T-helper 2 cell treated with Interferon-gamma antibody and Interleukin-4, amounts not matched to agents 100 ng/mL and 5 ng/mL, for 36 hours (primary cell): ENCODE data around the gene NCOA4. TPM values are rescaled to one million over a fixed set of nuclear protein-coding genes. Genes with fewer than 3 reads are reported as not detected.
"Not testable (repeated sequence)": the region's sequence is repeated elsewhere in the genome, so short reads cannot be mapped to it uniquely, and the experiment has no call there.

Source experiments
- intact Hi-C: fragments of 100-400 bp; cut with micrococcal nuclease; formaldehyde crosslinking; loops from one replicate; pipeline ENCODE4 v1.15.1; 2023
- total RNA-seq: library from RNA; stranded (reverse); gene quantifications from 2 replicates; pipeline ENCODE4 v1.2.3, GENCODE V29; 2022

The NCOA4 gene
- total RNA-seq, result 130 and 132 TPM in 2 replicates

DNA sequence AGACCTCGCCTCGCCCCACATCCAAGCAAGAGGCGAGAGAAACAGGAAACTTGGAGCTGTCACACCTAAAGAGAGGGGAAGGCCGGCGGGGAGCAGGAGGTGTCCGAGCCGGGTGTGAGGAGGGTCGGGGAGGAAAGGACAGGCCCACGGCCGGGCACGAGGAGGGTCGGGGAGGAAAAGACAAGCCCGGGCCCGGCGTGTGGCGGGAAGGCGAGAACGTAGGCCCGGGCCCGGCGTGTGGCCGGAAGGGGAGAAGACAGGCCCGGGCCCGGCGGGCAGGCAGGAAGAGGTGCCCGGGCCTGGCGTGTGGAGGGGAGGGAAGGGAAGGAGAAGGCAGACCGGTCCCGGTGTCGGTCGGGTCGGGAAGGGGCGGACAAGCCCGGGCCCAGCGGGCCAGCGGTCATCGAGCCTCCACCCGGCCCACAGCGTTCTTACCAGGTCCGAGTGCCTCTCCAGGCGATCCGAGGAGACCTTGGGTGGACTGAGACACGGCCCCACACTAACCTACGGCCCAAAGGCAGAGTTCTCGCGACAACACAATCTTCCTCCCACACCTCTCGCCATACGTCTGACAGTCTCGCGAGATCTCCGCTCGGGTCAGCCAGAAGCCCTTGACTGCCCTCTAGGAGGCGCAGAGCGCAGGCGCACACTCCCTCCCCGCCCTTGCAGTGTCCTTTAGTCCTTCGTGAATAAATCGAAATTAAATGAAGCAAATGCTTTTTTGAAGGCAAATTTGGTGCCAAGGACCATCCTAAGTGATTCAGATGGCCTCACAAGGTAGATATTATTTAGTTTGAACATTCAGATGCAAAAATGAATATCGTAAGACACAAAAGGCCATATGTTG is at the start of gene NCOA4:
Gene NCOA4 (minus strand): TSS at position 533 of the 847 bp plus-strand sequence. CDS start 13,943 bp downstream, outside the sequence.
- intact Hi-C loops, result loop anchor here (10.0 kb wide), 2 partner anchors 64 to 254 kb away; partner anchors contain the start of gene ANTXRL

DNA sequence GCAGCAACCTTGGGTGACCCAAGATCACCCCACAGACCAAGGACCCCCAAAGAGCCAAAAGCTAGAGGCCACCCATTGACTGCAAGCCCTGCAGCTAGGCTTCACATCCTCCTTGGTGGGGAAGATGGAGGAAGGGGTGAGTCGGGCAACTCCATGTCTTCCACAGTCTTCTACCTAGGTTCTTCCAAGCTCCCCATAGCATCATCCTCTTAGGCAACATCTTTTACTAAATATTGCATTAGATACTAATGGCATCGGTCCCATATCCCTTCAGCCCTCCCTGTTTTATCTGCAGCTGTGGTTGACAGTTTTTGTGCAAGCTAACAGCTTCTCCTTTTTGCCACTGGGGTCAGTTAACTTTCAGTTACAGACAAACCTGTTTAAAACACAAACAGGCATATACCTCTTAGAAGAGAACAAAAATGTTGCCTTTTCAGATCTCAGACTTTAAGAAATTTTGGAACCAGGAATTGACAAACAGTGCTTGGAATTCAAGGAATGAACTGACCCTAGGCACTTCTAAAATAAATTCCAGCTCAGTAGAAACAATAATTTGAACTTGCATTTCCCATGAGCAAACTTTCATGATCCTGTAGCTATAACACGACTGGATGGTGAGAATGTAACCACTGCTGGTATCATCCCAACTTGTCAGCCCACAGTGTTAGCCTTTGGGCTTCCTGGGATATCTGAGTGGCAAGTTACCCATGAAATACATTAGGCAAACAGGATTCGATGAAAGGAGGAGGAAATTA is 49.6 kb upstream of the NCOA4 start:
- intact Hi-C loops, result no loop called here

DNA sequence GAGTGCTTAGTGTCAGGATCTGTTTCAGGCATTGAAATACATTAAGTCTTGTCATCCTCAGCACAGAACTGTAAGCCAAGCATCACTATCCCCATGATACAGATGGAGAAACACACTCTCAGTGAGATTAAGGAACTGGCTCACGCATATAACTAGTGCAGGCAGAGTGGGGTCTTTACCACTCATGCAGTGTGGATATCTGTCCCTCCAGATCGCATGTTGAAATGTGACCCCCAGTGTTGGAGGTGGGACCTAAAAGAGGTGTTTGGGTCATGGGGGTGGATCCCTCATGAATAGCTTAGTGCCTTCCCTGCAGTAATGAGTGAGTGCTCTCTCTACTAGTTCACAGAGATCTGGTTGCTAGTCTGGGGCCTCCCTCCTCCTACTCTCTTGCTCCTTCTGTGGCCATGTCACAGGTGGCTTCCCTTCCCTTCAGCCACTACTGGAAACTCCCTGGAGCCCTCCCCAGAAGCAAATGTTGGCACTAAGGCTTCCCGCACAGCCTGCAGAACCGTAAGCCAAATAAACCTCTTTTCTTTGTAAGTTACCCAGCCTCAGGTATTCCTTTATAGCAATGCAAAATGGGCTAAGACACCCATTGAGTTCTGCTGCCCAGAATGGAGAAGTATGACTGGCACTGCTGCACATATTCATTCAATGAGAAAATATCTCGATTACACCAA is 47.4 kb upstream of the NCOA4 start:
- intact Hi-C loops, result no loop called here

DNA sequence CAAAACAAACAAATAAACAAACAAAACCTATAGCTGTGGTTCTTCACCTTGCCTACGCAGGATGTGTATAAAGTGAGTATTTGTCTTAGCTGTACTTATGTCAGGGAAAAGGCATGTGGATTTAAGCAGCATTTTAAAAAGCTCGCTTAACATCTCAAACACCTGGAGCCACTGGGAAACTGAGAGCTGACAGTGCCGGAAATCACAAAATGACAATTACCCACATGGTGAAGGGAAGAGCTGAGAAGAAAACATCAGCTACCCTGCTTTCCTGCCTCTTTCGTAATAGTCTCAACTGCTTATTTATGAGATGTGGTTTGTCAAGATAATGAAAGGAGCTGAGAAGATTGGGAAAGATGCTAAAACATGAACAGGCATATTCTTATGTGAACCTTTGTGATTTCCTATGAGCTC is 46.7 kb upstream of the NCOA4 start:
- intact Hi-C loops, result no loop called here

DNA sequence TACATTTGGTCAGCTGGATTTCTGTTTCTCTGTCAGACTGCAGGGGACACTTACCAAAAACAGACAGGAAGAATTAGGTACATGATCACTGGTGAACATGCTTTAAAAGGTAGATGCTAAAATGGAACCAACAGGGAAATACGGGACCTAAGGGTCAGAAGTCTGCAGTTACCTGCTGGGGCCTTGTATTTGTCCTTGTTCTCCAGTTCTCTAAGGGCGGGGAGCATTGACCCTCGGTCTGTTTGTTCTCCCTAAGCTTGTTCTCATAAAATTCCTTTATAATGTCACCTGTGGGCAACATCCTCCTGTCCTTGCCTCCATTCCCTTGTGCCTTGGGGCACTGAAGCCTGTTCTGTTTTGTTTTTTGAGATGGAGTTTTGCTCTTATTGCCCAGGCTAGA is 45.4 kb upstream of the NCOA4 start:
- intact Hi-C loops, result no loop called here

DNA sequence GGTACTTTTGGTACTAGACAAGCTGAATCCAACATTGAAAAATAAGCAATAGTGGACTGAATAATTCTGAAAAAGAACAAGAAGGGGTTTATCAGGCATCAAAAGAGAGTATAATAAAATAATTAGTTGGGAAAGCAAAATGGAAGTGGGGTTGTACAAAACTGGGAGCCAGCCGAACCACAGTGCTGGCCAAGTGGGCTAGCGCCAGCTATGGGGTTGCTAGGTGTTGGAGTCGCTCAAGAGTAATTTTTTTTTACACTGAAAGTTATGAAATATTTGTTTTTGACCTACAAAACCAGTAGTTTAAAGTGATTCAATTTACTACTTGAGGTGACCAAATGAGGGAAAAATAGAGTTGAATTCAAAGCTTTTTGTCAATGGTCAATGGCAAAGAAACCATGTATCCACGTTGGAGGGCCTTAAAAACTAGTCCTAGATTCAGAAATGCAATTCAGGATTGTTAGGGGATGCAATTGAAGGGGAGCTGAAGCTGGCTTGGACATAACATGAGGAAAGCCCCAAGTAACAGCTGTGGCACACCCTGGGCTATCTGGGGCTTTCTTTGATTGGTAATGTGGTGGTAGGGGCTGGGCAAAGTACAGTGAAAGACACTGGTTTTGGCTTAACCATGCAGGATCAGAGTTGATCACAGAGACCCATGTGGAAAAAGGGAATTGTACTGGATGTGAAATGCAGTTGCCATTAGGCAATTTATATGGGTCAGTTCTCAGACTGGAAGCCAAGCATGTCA is 43.9 kb upstream of the NCOA4 start:
- intact Hi-C loops, result no loop called here

DNA sequence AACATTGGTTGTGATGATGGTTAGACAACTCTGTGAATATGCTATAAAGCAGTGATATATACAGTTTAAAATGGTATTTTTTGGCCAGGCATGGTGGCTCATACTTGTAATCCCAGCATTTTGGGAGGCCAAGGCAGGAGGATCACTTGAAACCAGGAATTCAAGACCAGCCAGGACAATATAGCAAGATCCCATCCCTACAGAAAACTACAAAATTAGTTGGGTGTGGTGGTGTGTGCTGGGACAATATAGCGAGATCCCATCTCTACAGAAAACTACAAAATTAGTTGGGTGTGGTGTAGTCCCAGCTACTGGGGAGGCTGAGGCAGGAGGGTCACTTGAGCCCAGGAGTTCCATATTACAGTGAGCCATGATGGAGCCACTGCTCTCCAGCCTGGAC is 43.1 kb upstream of the NCOA4 start:
- intact Hi-C loops, result no loop called here

DNA sequence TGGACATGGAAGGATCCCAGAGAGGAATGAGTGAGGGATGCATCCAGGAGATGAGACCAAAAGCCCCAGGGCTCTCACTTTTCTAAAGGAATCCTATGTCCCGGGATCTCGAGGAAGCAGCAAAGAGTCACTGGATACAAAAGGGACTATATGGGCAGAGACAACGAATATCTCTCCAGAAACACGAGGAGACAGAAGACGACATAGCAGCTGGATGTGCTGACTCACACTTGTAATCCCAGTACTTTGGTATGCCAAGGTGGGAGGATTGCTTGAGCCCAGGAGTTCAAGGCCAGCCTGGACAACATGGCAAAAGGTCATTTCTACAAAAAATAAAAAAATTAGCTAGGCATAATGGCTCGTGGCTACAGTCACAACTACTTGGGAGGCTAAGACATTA is 40.3 kb upstream of the NCOA4 start:
- intact Hi-C loops, result no loop called here

DNA sequence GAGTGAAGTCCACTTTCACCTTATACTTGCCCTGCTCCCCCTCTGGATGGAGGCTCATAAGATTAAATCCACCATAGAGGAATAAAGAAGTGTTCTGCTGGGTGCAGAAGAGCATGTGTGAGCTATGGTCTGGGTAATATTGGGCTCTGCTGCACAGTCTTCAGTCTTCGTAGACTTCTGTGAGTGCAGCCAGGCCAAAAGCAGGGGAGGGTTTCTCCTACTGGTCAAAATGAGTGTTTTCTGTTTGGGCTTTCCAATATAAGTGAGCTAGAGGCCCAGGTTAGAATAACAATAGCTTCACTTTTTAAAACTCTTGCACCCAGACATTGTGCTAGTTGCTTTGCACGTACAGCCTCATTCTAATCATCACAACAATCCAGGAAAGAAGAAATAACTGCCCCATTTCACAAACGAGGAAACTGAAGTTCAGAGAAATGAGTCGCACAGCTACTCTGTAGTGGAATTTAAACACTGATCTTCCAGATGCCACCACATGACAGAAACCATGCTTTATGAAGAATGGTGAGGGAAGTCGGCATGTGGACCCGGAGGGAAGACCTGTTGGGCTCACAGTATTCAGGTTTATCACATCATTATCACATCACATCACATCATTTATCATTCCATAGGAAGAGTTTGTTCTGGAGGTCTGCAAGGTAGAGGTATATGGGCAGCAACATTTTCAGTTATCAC is 39.5 kb upstream of the NCOA4 start:
- intact Hi-C loops, result no loop called here

DNA sequence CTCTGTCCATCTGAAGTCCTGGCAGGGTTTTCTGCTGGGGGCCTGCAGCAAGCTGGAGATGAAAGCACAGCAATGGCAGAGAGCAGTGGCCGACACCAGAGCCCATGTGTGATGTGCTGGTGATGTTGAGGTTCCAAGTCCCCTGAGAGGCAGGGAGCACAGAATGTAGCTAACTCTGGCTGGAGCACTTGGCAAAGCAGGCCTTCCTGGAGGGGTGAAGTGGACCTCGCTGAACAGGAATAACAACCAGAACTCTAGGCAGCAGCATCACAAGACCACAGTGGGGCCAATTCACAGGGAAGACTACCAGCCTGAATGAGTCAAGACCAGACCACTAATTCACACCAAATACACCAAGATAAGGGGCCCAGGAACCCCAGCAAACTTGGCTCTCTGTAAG is 38.5 kb upstream of the NCOA4 start:
- intact Hi-C loops, result no loop called here

DNA sequence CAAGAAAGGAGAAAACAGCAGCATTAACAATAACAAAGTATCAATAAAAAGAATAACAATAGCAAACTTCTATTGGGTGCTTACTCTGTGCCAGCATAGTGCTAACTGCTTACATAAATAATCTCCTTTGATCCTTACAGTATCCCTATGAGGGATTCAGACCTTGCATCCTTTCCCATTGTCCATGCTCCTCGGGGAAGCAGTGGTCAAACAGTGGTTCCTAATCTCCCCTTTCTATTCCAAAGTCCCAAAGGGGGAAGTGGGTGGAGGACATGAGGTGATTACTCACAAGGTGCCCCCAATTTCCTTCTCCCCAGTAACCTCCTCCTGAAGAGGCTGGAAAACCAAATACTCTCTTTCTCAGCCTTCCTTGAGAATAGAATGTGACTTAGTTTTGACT is 37.7 kb upstream of the NCOA4 start:
- intact Hi-C loops, result no loop called here

DNA sequence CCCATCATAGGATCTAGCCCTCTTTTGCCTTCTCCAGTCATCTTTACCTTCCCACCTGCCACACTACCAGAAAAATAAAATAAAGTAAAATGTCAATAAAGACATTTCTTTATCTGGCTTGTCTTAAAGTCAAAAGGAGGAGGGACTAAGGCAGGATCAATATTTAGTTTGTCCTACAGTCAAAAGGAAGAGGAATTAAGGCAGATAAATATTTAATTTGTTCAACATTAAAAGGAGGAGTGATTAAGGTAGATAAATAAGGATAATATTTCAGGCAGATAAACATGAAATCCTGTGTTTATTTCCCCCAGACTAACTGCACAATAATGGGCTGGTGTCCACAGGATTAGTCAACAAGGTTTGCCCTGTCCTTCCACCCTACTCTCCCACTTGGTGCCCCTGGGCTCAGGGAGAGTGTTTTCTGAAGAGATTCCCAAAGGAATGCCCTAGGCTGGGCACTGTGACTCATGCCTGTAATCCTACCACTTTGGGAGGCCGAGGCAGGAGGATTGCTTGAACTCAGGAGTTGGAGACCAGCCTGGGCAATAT is 33.9 kb upstream of the NCOA4 start:
- intact Hi-C loops, result no loop called here

DNA sequence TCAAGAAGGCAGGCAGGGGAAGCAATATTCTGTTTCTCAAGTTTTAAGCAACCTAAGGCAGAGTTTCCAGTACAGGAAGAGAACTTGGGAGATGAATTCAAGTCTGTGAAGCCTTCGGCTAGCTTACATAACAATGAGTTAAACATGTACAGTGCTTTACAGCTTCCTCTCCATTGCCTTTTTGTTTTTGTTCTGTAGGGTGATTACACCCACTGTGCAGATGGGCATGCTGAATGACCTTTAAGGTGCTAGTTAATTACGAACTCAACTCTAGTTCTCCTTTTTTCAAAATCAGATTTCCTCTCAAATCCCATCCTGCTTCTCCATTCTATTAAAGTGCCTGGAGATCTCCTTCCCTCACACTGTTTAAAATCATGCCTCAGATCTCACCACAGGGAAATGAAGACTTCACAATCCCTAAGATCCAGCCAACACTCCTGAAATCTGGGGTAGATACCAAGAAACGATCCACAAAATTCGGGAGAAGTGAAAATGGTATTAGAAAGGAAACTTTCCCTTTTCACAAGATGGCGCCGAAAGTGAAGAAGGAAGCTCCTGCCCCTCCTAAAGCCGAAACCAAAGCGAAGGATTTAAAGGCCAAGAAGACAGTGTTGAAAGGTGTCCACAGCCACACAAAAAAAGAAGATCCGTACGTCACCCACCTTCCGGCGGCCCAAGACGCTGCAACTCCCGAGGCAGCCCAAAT is 32.5 kb upstream of the NCOA4 start:
- intact Hi-C loops, result no loop called here

DNA sequence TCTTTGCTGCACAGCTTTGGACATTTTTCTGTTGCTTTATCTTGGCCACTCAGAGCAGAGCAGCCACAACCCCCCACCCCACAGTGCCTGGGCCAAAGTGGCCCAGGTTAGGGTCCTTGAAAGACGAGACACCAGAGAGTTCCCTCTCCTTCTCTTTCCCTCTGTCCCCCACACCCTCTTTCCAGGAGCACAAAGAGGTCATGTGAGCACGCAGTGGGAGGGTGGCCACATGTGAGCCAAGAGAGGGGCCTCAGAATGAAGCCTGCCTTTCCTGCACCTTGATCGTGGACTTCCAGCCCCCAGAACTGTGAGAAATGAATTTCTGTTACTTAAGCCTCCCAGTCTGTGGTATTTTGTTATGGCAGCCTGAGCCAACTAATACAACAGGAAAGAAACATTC is 30.3 kb upstream of the NCOA4 start:
- intact Hi-C loops, result no loop called here

DNA sequence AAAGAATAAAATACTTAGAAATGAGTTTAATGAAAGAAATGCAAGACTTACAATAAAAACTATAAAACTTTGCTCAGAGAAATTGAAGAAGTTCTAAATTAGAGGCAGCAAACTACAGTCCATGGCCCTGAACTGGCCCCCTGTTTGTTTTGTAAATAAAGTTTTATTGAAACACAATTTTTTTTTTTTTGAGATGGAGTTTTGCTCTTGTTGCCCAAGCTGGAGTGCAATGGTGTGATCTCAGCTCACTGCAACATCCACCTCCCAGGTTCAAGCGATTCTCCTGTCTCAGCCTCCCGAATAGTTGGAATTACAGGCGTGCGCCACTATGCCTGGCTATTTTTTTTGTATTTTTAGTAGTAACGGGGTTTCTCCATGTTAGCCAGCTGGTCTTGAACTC is 27.5 kb upstream of the NCOA4 start:
- intact Hi-C loops, result not testable (repeated sequence)

DNA sequence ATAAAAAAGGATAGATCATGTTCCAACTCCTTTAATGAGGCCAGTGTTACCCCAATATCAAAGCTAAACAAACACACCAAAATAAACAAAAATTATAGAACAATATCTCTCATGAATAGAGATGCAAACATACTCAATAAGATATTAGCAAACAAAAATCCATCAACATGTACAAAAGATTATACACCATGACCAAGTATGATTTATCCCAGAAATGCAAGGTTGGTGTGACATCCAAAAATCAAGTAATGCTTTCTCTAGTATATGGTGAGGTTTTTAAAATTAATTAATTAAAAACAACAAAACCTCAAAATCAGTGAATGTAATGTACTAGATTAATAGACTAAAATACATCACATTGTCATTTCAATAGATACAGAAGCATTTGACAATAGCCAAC is 26.6 kb upstream of the NCOA4 start:
- intact Hi-C loops, result no loop called here

DNA sequence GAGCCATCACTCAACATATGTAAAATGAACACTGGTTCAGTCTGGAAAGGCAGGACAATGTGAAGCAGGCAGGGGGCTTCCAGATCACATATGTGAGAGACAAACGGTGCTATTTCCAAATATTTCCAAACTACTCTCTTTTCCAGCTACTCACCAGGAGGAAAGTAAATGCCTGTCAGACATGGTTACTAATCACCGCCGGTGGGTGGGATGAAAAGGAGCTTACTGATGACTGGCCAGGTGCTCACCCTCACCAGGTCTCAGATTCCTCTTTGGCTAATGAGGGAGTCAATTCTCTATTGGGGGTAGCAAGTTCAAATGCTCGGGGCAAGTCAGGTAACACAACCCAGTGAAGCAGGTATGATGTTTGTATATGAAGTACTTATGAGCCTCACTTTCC is 25.3 kb upstream of the NCOA4 start:
- intact Hi-C loops, result no loop called here

DNA sequence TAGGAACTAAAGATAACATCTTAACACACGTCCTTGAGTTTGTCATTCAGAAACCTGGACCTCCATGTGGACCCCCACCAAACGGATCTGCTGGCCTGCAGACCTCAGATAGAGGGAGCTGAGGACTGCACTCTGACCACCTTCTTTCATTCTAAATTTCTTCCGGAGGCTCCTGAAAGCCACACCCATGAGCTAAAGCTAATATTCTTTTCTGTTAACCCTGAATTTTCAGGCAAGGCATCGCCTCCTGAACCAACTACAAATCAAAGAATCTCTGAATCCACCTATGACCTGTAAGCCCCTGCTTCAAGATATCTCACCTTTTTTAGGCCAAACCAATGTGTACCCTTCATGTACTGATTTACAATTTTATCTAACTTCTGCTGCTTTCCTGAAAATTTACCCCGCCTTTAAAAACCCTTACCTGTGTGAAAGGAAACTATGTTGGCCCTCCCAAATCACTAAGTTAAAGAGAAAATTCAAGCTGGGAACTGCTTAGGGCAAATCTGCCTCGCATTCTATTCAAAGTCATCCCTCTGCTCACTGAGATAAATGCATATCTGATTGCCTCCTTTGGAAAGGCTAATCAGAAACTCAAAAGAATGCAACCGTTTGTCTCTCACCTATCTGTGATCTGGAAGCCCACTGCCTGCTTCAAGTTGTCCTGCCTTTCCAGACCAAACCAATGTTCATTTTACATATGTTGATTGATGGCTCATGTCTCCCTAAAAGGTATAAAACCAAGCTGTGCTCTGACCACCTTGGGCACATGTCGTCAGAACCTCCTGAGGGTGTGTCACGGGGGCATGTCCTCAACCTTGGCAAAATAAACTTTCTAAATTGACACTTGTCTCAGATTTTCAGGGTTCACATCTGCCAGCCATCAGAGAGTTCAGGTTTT is 23.4 kb upstream of the NCOA4 start:
- intact Hi-C loops, result no loop called here
